Right atrium auricular region (tissue), 2 donors: Measurements from ENCODE around the gene KIRREL3. TPM values are rescaled to one million over a fixed set of nuclear protein-coding genes. Genes with fewer than 3 reads are reported as not detected.

Source experiments
- DNase-seq: peaks from one replicate; pipeline ENCODE4 v3.0.0-alpha.2; 2019; ENCODE audit warnings: low spot score
- H3K27ac ChIP-seq, 2 donors: fragments of 200-600 bp; sonication (generic); 1 replicate in 1 of 2; 2 replicates in 1 of 2; pipeline ENCODE4 v1.5.1; 2016 to 2019
- H3K27me3 ChIP-seq, 2 donors: fragments of 200-600 bp; sonication (generic); one replicate each; pipeline versions ENCODE4 v1.5.1 to v1.6.0; 2017 to 2019
- H3K36me3 ChIP-seq: fragments of 200-600 bp; sonication (generic); one replicate; pipeline ENCODE4 v1.5.1; 2016
- H3K4me1 ChIP-seq, 2 donors: fragments of 200-600 bp; sonication (generic); one replicate each; pipeline versions ENCODE4 v1.5.1 to v1.6.0; 2017 to 2019
- H3K4me3 ChIP-seq, 2 donors: fragments of 200-600 bp; sonication (generic); 1 replicate in 1 of 2; 2 replicates in 1 of 2; pipeline ENCODE4 v1.5.1; 2017 to 2019; ENCODE audit warnings: mild to moderate bottlenecking in 1 of 2, moderate library complexity in 1 of 2
- H3K9me3 ChIP-seq, 2 donors: fragments of 200-600 bp; sonication (generic); one replicate each; pipeline ENCODE4 v1.5.1; 2019
- total RNA-seq, 2 donors: library from RNA; depleted of rRNA; stranded (reverse); fragments of >200 nt; gene quantifications; one replicate each; pipeline ENCODE4 v1.1.0, GENCODE V29; 2016
- TF ChIP-seq, protein P1 (sequence below), 2 donors: fragments of 200-600 bp; sonication (generic); IDR thresholded peaks; one replicate each; pipeline ENCODE4 v1.5.1; 2019; ENCODE audit warnings: antibody characterized with exemption in 2 of 2

KIRREL3 gene
- total RNA-seq, 2 donors from 2014 or later, result 0.51 to 0.74 TPM

DNA sequence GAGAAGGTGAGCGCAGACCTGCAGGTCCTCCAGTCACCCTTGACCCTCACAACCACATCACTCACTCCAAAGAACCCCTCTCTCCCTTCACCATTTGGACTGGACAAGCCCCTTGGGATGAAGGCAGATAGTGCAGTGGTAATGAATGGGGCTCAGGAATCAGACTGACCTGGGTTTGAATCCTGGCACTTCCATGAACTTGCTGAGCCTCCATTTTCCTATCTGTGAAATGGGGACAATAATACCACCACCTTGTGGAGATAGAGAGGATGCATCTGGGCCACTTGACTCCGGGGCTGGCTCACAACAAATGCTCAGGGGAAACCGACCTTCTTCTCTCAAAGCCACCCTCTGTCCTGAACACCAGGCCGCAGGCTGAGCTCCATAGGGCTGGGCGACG is 467.0 kb downstream of the KIRREL3 start:
- Histone ChIP-seq H3K36me3 (no peaks in the 10 kb centered on the region), H3K4me3 (no peak overlapping the region), H3K9me3 (no peaks in the 10 kb centered on the region), H3K27ac (no peak overlapping the region), H3K27me3 (no peaks in the 10 kb centered on the region), H3K4me1 (no peaks in the 10 kb centered on the region)
- DNase-seq, result no peak
- TF ChIP-seq, protein P1, sequence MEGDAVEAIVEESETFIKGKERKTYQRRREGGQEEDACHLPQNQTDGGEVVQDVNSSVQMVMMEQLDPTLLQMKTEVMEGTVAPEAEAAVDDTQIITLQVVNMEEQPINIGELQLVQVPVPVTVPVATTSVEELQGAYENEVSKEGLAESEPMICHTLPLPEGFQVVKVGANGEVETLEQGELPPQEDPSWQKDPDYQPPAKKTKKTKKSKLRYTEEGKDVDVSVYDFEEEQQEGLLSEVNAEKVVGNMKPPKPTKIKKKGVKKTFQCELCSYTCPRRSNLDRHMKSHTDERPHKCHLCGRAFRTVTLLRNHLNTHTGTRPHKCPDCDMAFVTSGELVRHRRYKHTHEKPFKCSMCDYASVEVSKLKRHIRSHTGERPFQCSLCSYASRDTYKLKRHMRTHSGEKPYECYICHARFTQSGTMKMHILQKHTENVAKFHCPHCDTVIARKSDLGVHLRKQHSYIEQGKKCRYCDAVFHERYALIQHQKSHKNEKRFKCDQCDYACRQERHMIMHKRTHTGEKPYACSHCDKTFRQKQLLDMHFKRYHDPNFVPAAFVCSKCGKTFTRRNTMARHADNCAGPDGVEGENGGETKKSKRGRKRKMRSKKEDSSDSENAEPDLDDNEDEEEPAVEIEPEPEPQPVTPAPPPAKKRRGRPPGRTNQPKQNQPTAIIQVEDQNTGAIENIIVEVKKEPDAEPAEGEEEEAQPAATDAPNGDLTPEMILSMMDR (IDR thresholded peaks at IDR 0.05), result no peak

DNA sequence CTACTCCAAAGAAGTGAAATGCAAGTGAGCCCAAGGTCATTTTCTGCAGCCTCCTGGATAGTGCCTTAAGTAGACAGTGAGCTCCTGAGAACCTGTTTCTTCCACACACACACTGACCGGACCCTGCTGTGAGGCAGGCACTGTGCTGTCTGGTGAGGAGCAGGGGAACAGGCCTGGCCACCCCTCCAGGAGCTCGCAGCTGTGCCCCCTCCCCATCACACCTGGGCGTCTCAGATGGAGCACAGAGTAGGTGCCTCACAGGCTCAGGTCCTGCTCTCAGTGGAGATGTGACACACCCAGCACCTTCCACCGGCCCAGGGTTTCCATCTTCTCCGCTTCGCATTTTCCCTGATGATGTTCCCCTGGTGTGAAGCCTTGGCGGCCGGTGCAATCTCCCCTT is 470.2 kb downstream of the KIRREL3 start:
- DNase-seq, result no peak
- TF ChIP-seq, protein P1 (IDR thresholded peaks at IDR 0.05), result no peak
- no peaks in the 10 kb centered on the region for H3K36me3 ChIP-seq
- no peaks in the 10 kb centered on the region for H3K9me3 ChIP-seq
- no peaks in the 10 kb centered on the region for H3K27me3 ChIP-seq
- H3K4me3 ChIP-seq, result no peak overlapping the region
- no peak overlapping the region for H3K27ac ChIP-seq
- H3K4me1 ChIP-seq, result no peaks in the 10 kb centered on the region

DNA sequence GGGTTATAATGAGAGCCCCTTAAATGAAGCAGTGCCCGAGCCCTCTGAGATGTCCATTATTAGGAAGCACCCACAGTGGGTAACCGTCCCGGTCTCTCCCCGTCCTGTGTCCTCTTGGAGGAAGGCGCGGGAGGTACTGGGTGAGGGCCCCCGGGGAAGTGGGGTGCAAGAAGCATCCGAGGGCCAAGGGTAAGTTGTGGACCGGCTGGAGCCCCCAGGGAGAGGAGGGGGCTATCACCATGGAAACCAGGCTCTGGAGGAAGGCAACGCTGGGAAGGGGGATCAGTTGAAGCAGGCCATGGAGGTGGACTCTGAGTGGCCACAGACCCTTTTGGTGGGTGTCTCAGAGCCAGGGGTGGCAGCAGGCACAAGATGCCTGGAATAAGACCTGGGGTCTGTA is 471.5 kb downstream of the KIRREL3 start:
- Histone ChIP-seq H3K9me3 (no peaks in the 10 kb centered on the region), H3K4me1 (no peaks in the 10 kb centered on the region), H3K36me3 (no peaks in the 10 kb centered on the region), H3K27ac (no peak overlapping the region), H3K4me3 (no peak overlapping the region), H3K27me3 (no peaks in the 10 kb centered on the region)
- TF ChIP-seq, protein P1 (IDR thresholded peaks at IDR 0.05), result no peak
- DNase-seq, result no peak

DNA sequence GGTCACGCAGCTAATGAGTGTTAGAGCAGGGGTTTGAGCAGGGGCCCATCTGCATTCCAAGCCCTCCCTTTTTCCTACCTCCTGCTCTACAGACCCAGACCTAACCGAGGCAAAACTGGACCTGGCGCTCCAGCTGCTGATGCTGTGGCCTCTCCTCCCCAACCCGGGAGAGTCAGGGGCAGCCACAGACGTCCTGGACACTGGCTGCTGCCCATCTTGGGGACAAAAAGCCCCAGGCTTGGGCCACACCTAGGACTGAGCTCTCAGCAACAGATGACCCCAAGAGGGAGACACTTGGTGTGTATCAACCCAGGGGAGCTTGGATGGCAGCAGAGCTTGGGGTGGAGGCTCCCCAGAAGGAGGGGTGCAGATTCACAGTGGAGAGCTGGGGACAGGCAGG is 472.5 kb downstream of the KIRREL3 start:
- no peaks in the 10 kb centered on the region for H3K9me3 ChIP-seq
- TF ChIP-seq, protein P1 (IDR thresholded peaks at IDR 0.05), result no peak
- H3K4me3 ChIP-seq, result no peak overlapping the region
- no peaks in the 10 kb centered on the region for H3K36me3 ChIP-seq
- DNase-seq, result no peak
- H3K4me1 ChIP-seq, result no peaks in the 10 kb centered on the region
- H3K27ac ChIP-seq, result no peak overlapping the region
- no peaks in the 10 kb centered on the region for H3K27me3 ChIP-seq

DNA sequence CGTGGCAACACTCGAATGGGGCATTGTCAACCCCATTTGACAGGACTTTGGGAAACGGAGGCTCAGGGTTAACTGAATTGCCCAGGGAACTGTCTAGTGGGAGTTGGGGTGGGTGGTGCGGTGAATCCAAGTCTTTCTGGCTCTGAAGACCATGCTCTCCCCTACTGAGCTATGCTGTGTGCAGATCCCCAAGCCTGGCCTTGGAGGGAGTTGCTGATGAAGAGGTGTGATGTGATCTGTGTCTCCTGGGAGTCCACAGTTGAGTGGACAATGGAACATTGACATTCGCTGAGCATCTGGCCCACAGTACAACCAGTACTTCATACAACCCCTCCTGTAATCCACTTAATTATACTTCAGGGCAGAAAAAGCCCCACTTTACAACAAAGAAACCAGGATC is 472.9 kb downstream of the KIRREL3 start:
- no peak overlapping the region for H3K4me3 ChIP-seq
- no peaks in the 10 kb centered on the region for H3K36me3 ChIP-seq
- H3K9me3 ChIP-seq, result no peaks in the 10 kb centered on the region
- H3K4me1 ChIP-seq, result no peaks in the 10 kb centered on the region
- DNase-seq, result no peak
- H3K27ac ChIP-seq, result no peak overlapping the region
- H3K27me3 ChIP-seq, result no peaks in the 10 kb centered on the region
- TF ChIP-seq, protein P1 (IDR thresholded peaks at IDR 0.05), result no peak

DNA sequence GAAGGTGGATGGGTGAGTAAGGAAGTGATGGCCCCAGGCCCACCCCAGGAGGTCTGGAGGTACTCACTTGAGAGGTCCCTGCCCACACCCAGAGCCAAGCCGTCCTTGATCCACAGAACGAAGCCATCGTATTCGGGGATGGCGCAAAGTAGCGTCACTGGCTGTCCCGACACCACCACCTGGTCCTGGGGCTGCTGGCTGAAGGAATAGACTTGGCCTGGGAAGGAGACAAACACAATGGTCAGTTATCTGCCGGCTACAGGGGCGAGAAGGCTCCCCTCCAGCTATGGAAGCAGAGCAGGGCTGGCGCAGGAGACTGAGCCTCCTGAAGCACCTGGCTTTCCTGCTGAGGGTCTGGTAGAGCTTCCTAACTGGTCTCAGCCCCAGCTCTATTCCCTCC is 474.1 kb downstream of the KIRREL3 start:
- TF ChIP-seq, protein P1 (IDR thresholded peaks at IDR 0.05), result no peak
- no peak overlapping the region for H3K27ac ChIP-seq
- no peaks in the 10 kb centered on the region for H3K36me3 ChIP-seq
- H3K27me3 ChIP-seq, result no peaks in the 10 kb centered on the region
- H3K4me3 ChIP-seq, result no peak overlapping the region
- H3K4me1 ChIP-seq, result no peaks in the 10 kb centered on the region
- DNase-seq, result no peak
- no peaks in the 10 kb centered on the region for H3K9me3 ChIP-seq
